ENCODE data around the gene SCN5A.

SCN5A gene

DNA sequence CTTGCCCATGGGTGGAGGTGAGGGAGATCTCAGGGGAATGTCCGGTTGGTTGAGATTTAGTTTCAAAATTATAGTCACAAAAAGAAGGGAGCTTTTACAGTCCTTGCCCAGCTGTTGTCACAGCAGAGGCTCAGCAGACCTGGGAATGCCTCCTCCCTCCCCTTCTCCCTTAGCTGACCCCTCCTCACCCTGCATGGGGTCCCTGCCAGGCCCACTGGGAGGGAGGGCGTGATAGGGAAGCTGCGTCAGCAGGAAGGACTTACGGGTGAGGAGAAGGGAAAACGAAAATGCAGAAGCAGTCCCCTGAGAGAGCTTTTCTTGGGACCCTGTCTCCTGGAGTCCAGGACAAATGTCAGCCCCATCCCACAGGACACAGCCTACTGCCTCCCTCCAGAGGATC is 18.9 kb downstream of the SCN5A start:
- no peak overlapping the region for H3K27ac Mint-ChIP-seq (ENCODE audit: low read depth)
- DNase-seq (ENCODE audit: low spot score in 2 of 2) (no peak), ATAC-seq (replicated peaks; ENCODE audit: extremely low read depth, poor library complexity, severe bottlenecking) (no peak)
- no peaks in the 10 kb centered on the region for H3K4me1 Mint-ChIP-seq
- H3K9me3 Mint-ChIP-seq: no peaks in the 10 kb centered on the region
- peaks cover 34% of the 10 kb centered on the region for H3K27me3 Mint-ChIP-seq
- no peak overlapping the region for H3K4me3 Mint-ChIP-seq
- H3K36me3 Mint-ChIP-seq (ENCODE audit: insufficient read depth): peaks cover 2% of the 10 kb centered on the region

DNA sequence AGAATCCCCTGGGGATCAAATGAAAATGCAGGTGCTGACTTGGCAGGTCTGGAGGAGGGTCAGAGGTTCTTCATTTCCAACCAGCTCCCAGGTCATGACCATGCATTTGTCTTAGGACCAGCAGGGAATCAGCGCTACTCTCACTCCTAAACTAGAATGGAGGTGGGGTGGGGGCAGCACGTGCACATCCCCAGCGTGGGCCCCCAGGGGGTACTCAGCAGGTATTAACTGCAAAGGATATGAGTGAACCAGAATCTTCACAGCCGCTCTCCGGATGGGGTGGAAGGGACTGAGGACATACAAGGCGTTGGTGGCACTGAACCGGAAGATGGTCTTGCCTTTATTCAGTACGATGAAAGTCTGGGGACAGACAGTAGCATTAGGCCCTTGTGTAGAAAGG is 19.4 kb downstream of the SCN5A start:
- Mint-ChIP-seq H3K9me3 (no peaks in the 10 kb centered on the region), H3K4me1 (no peaks in the 10 kb centered on the region), H3K36me3 (ENCODE audit: insufficient read depth) (peaks cover 2% of the 10 kb centered on the region), H3K27ac (ENCODE audit: low read depth) (no peak overlapping the region), H3K4me3 (no peak overlapping the region), H3K27me3 (peaks cover 34% of the 10 kb centered on the region)
- ATAC-seq (replicated peaks; ENCODE audit: extremely low read depth, poor library complexity, severe bottlenecking) (no peak), DNase-seq (ENCODE audit: low spot score in 2 of 2) (no peak)

DNA sequence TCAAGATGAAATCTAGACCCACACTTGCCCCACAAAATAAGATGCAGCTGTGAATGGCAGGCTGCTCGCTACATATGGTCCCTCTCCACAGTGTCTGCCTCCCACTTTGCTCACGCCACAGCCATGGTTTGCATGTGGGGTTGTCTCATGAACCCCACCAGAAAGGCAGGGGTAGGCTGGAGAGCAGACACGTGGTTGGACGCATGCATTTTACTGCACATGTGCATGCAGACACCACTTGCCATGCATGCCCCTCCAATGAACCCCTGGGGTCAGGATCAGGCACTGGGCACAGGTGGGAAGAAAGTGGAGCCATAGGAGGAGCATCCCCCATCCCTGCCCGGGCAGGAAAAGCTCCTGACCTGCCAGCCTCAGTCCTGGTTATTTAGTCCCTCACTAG is 20.7 kb downstream of the SCN5A start:
- no peaks in the 10 kb centered on the region for H3K4me1 Mint-ChIP-seq
- H3K27me3 Mint-ChIP-seq: peaks cover 27% of the 10 kb centered on the region
- ATAC-seq (replicated peaks; ENCODE audit: extremely low read depth, poor library complexity, severe bottlenecking) (no peak), DNase-seq (ENCODE audit: low spot score in 2 of 2) (no peak)
- no peak overlapping the region for H3K4me3 Mint-ChIP-seq
- H3K36me3 Mint-ChIP-seq (ENCODE audit: insufficient read depth): peaks cover 2% of the 10 kb centered on the region
- H3K27ac Mint-ChIP-seq (ENCODE audit: low read depth): no peak overlapping the region
- no peaks in the 10 kb centered on the region for H3K9me3 Mint-ChIP-seq

DNA sequence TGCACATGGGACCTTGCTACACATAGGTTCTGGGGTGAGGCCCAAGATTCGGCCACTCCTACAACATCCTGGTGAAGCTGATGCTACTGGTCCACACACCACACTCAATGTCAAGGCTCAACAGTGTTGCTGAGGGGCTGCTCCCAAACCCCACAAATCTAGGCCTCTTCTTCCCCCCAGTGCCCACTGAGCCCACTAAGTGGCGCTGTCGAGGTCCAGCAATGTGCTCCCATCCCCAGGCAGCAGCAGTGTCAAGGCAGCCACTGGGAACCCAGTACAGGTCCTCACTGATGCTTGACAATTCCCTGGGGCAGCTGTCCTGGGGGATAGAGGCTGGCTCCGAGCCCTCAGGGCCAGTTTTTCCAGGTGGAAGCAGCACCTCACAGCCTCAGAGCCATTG is 21.5 kb downstream of the SCN5A start:
- Mint-ChIP-seq H3K27me3 (peaks cover 20% of the 10 kb centered on the region), H3K9me3 (no peaks in the 10 kb centered on the region), H3K27ac (ENCODE audit: low read depth) (no peak overlapping the region), H3K4me3 (no peak overlapping the region), H3K36me3 (ENCODE audit: insufficient read depth) (peaks cover 2% of the 10 kb centered on the region), H3K4me1 (no peaks in the 10 kb centered on the region)
- ATAC-seq (replicated peaks; ENCODE audit: extremely low read depth, poor library complexity, severe bottlenecking) (no peak), DNase-seq (ENCODE audit: low spot score in 2 of 2) (no peak)

- H3K9me3 Mint-ChIP-seq: no peaks in the 10 kb centered on the region
- H3K4me3 Mint-ChIP-seq: no peak overlapping the region
- DNase-seq (ENCODE audit: low spot score in 2 of 2) (no peak), ATAC-seq (replicated peaks; ENCODE audit: extremely low read depth, poor library complexity, severe bottlenecking) (no peak)
- peaks cover 5% of the 10 kb centered on the region for H3K27me3 Mint-ChIP-seq
- H3K36me3 Mint-ChIP-seq (ENCODE audit: insufficient read depth): peaks cover 2% of the 10 kb centered on the region
- no peak overlapping the region for H3K27ac Mint-ChIP-seq (ENCODE audit: low read depth)
- no peaks in the 10 kb centered on the region for H3K4me1 Mint-ChIP-seq
Observed at GRCh38 chr3:38626171-38626570, 23.3 kb downstream of the SCN5A start.

- Mint-ChIP-seq H3K4me3 (no peak overlapping the region), H3K27ac (ENCODE audit: low read depth) (no peak overlapping the region)
Observed at GRCh38 chr3:38623539-38623938, 25.9 kb downstream of the SCN5A start.

GRCh38 chr3:38622336-38622735 is 27.2 kb downstream of the SCN5A start:
- Mint-ChIP-seq H3K4me1 (no peaks in the 10 kb centered on the region), H3K27me3 (no peaks in the 10 kb centered on the region), H3K4me3 (no peak overlapping the region), H3K9me3 (no peaks in the 10 kb centered on the region), H3K36me3 (ENCODE audit: insufficient read depth) (no peaks in the 10 kb centered on the region), H3K27ac (ENCODE audit: low read depth) (no peak overlapping the region)
- ATAC-seq (replicated peaks; ENCODE audit: extremely low read depth, poor library complexity, severe bottlenecking) (no peak), DNase-seq (ENCODE audit: low spot score in 2 of 2) (no peak)

More at GRCh38 chr3:38623539-38623938, 25.9 kb downstream of the SCN5A start:
- Mint-ChIP-seq H3K36me3 (ENCODE audit: insufficient read depth) (no peaks in the 10 kb centered on the region), H3K27me3 (no peaks in the 10 kb centered on the region), H3K4me1 (no peaks in the 10 kb centered on the region), H3K9me3 (no peaks in the 10 kb centered on the region)
- DNase-seq (ENCODE audit: low spot score in 2 of 2): no peak
- ATAC-seq (replicated peaks; ENCODE audit: extremely low read depth, poor library complexity, severe bottlenecking): no peak

DNA sequence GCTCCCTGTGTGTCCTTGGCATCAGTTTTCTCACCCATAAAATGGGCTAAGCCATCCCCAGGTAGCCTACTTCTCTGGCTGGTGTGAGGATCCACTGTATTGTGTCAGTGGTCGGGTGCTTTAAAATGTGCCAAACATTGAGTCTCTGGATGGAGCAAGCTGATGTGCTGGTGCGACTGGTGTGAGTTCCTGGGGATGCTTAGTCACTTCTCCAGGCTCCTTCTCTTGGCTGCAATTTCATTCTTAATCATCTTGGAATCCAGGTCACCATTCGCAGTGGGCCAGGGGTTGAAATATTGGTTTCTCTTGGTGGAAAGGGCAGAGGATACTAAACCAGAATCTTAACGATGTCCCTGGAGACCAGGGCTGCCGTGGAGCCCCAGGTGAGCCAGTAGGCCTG is 29.3 kb downstream of the SCN5A start:
- H3K27me3 Mint-ChIP-seq: no peaks in the 10 kb centered on the region
- DNase-seq (ENCODE audit: low spot score in 2 of 2) (no peak), ATAC-seq (replicated peaks; ENCODE audit: extremely low read depth, poor library complexity, severe bottlenecking) (no peak)
- no peaks in the 10 kb centered on the region for H3K9me3 Mint-ChIP-seq
- H3K4me1 Mint-ChIP-seq: no peaks in the 10 kb centered on the region
- H3K4me3 Mint-ChIP-seq: no peak overlapping the region
- no peak overlapping the region for H3K27ac Mint-ChIP-seq (ENCODE audit: low read depth)
- H3K36me3 Mint-ChIP-seq (ENCODE audit: insufficient read depth): no peaks in the 10 kb centered on the region

DNA sequence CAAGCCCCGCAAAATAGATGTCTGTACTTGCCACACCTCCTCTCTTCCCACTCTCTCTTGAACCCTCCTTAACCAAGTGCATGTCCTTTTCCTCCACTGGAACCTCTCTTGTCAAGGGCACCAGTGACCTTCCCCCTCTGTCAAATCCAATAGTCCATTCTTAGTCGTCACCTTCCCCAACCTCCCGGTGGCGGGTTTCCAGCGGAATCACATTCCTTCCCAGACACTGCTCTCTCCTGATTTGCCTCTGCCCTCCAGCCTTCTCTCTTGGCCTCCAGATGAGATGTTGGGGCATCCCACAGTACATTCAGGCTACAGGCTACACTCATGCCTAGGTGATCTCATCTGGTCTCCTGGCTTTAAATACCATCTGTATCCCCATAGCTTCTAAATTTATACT is 31.1 kb downstream of the SCN5A start:
- Mint-ChIP-seq H3K27me3 (no peaks in the 10 kb centered on the region), H3K4me3 (no peak overlapping the region), H3K9me3 (no peaks in the 10 kb centered on the region), H3K4me1 (no peaks in the 10 kb centered on the region), H3K27ac (ENCODE audit: low read depth) (no peak overlapping the region), H3K36me3 (ENCODE audit: insufficient read depth) (no peaks in the 10 kb centered on the region)
- ATAC-seq (replicated peaks; ENCODE audit: extremely low read depth, poor library complexity, severe bottlenecking) (no peak), DNase-seq (ENCODE audit: low spot score in 2 of 2) (no peak)

DNA sequence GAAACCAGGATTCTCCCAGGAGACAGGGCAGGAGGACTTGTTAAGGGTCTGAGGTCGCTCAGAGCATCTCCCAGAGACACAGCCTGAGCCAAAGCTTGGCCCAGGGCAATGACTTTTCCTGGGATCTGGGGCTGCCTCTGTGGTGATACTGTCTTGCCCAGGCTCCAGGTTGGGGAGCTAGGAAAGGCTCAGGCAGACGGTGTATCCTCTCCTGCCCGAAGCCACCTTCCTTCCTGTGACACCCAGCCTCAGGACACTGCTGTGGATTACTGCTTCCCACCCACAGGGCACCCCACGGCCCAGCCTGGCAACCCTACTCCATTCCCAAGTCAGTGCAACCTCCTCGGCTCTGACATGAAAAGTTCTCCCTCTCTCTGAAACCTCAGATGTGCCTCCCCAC is 31.9 kb downstream of the SCN5A start:
- ATAC-seq (replicated peaks; ENCODE audit: extremely low read depth, poor library complexity, severe bottlenecking): no peak
- no peak for DNase-seq (ENCODE audit: low spot score in 2 of 2)
- Mint-ChIP-seq H3K4me3 (no peak overlapping the region), H3K27ac (ENCODE audit: low read depth) (no peak overlapping the region), H3K36me3 (ENCODE audit: insufficient read depth) (no peaks in the 10 kb centered on the region), H3K27me3 (no peaks in the 10 kb centered on the region), H3K9me3 (no peaks in the 10 kb centered on the region), H3K4me1 (no peaks in the 10 kb centered on the region)

GRCh38 chr3:38617137-38617536 is 32.4 kb downstream of the SCN5A start:
- no peak overlapping the region for H3K4me3 Mint-ChIP-seq
- no peaks in the 10 kb centered on the region for H3K4me1 Mint-ChIP-seq
- DNase-seq (ENCODE audit: low spot score in 2 of 2): no peak
- H3K36me3 Mint-ChIP-seq (ENCODE audit: insufficient read depth): no peaks in the 10 kb centered on the region
- no peaks in the 10 kb centered on the region for H3K9me3 Mint-ChIP-seq
- H3K27ac Mint-ChIP-seq (ENCODE audit: low read depth): no peak overlapping the region
- ATAC-seq (replicated peaks; ENCODE audit: extremely low read depth, poor library complexity, severe bottlenecking): no peak
- no peaks in the 10 kb centered on the region for H3K27me3 Mint-ChIP-seq

DNA sequence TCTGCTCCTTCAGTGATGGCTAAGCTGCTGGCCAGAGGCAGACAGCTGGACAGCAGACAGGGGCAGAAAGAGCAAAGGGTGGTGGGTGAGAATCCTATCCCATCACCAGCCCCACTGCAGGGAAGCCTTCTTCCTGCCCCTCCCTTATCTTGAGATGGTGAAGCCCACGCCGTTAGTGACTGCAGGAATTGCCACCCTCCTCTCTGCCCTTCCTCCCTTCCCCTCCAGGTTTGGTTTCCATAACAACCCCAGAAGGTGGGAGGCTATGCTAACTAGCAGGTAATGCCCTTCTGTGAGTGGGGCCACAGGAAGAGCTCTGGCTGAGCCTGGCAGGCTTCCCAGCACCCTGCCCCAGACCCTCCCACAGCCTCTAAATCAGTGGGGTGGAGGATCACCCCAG is 32.8 kb downstream of the SCN5A start:
- no peak for DNase-seq (ENCODE audit: low spot score in 2 of 2)
- H3K36me3 Mint-ChIP-seq (ENCODE audit: insufficient read depth): no peaks in the 10 kb centered on the region
- no peak overlapping the region for H3K4me3 Mint-ChIP-seq
- no peaks in the 10 kb centered on the region for H3K9me3 Mint-ChIP-seq
- no peak overlapping the region for H3K27ac Mint-ChIP-seq (ENCODE audit: low read depth)
- H3K4me1 Mint-ChIP-seq: no peaks in the 10 kb centered on the region
- ATAC-seq (replicated peaks; ENCODE audit: extremely low read depth, poor library complexity, severe bottlenecking): no peak
- H3K27me3 Mint-ChIP-seq: no peaks in the 10 kb centered on the region

GRCh38 chr3:38616111-38616510 is 33.4 kb downstream of the SCN5A start:
- Mint-ChIP-seq H3K4me1 (no peaks in the 10 kb centered on the region), H3K4me3 (no peak overlapping the region), H3K27me3 (no peaks in the 10 kb centered on the region), H3K9me3 (no peaks in the 10 kb centered on the region), H3K27ac (ENCODE audit: low read depth) (no peak overlapping the region), H3K36me3 (ENCODE audit: insufficient read depth) (no peaks in the 10 kb centered on the region)
- DNase-seq (ENCODE audit: low spot score in 2 of 2) (no peak), ATAC-seq (replicated peaks; ENCODE audit: extremely low read depth, poor library complexity, severe bottlenecking) (no peak)

All from central memory CD8-positive, alpha-beta T cell (primary cell).